Sigmoid colon (tissue), 7 donors: ENCODE measurements around the gene KIF22. TPM values are rescaled to one million over a fixed set of nuclear protein-coding genes. Genes with fewer than 3 reads are reported as not detected.
A peak's percentile ranks its signal among the peaks of the same experiment; 100 is the strongest.

Experiments
- DNase-seq: peaks from one replicate; pipeline ENCODE4 v3.0.0-alpha.2; 2019
- H3K27ac ChIP-seq, 4 donors: fragments of 200-600 bp; sonication (generic); one replicate each; pipeline ENCODE4 v1.5.1; 2016 to 2019; ENCODE audit warnings: mild to moderate bottlenecking in 1 of 4
- H3K27me3 ChIP-seq, 3 donors: fragments of 200-600 bp; sonication (generic); one replicate each; pipeline ENCODE4 v1.5.1; 2019; ENCODE audit warnings: mild to moderate bottlenecking in 1 of 3
- H3K36me3 ChIP-seq, 4 donors: fragments of 200-600 bp; sonication (generic); one replicate each; pipeline ENCODE4 v1.5.1; 2016 to 2019
- H3K4me1 ChIP-seq, 4 donors: fragments of 200-600 bp; sonication (generic); one replicate each; pipeline ENCODE4 v1.5.1; 2017 to 2019
- H3K4me3 ChIP-seq, 4 donors: fragments of 200-600 bp; sonication (generic); one replicate each; pipeline ENCODE4 v1.5.1; 2017 to 2019; ENCODE audit warnings: mild to moderate bottlenecking in 2 of 4, moderate library complexity in 1 of 4
- H3K9me3 ChIP-seq, 4 donors: fragments of 200-600 bp in 3 of 4; sonication (generic) in 3 of 4; one replicate each; pipeline versions ENCODE4 v1.5.1 to v1.6.1; 2013 to 2019
- CTCF ChIP-seq, 4 experiments: fragments of 450-650 bp in 3 of 4; fragments of 200-600 bp in 1 of 4; IDR thresholded peaks; one replicate each; pipeline ENCODE4 v1.5.1; 2016 to 2019; ENCODE audit warnings: antibody characterized with exemption in 4 of 4, mild to moderate bottlenecking in 3 of 4, moderate library complexity in 2 of 4
- EP300 ChIP-seq, 4 donors: sonication (generic); formaldehyde crosslinking; IDR thresholded peaks; one replicate each; pipeline ENCODE4 v1.6.1; 2017; ENCODE audit warnings: antibody characterized with exemption in 4 of 4
- POLR2A ChIP-seq, 2 donors: fragments of 450-650 bp; IDR thresholded peaks; one replicate each; pipeline ENCODE4 v1.6.1; 2016; ENCODE audit warnings: antibody characterized with exemption in 2 of 2, mild to moderate bottlenecking in 2 of 2, moderate library complexity in 2 of 2
- POLR2AphosphoS5 ChIP-seq, 4 donors: sonication (generic); formaldehyde crosslinking; IDR thresholded peaks; one replicate each; pipeline ENCODE4 v1.6.1; 2017; ENCODE audit warnings: antibody characterized with exemption in 4 of 4
- WGBS, 2 donors: extraction: QIAGEN DNeasy Blood & Tissue Kit; methylation state at CpG; one replicate each; pipeline ENCODE4 v1.1.7; 2013; 5-methylcytosine and 5-hydroxymethylcytosine counted together
- intact Hi-C: fragments of 100-400 bp; cut with DNase I; formaldehyde crosslinking; loops from one replicate; pipeline ENCODE4 v1.15.1; 2023
- polyA plus RNA-seq, 3 donors: library from polyadenylated mRNA; stranded (reverse); fragments of 200-250 nt; gene quantifications; one replicate each; pipeline ENCODE4 v1.2.3, GENCODE V29; 2013
- total RNA-seq, 4 donors: library from RNA; depleted of rRNA; stranded (reverse); fragments of >200 nt; gene quantifications; one replicate each; pipeline ENCODE4 v1.1.0, GENCODE V29; 2016
- donor health status: healthy with polysubstance abuse.
- donor health status: Bipolar disorder and iron deficiency.
- donor health status: healthy.

The KIF22 gene
- total and polyA plus RNA-seq, 7 donors: 11.5 to 71.5 (median 16.1) TPM

GRCh38 chr16:29813644-29814562, 23.4 kb downstream of the KIF22 start:
- WGBS, 2 donors: 68 to 77% methylated on average over 24 of the region's 24 CpGs
- peaks cover 0 to 81% (median 72%) of the 10 kb centered on the region in 4 donors for H3K4me1 ChIP-seq
- H3K9me3 ChIP-seq: no peaks in the 10 kb centered on the region
- intact Hi-C loops: loop anchor here (5.0 to 10.0 kb wide), 3 partner anchors 253 to 841 kb away; partner anchors contain the start of genes ALDOA, FBRS, PRR14 and TBX6
- H3K27me3 ChIP-seq: no peaks in the 10 kb centered on the region
- no peak for TF ChIP-seq EP300 (IDR thresholded peaks at IDR 0.05)
- TF ChIP-seq CTCF (IDR thresholded peaks at IDR 0.05): no peak
- no peak for TF ChIP-seq POLR2AphosphoS5 (IDR thresholded peaks at IDR 0.05)
- no peak for TF ChIP-seq POLR2A (IDR thresholded peaks at IDR 0.05)
- H3K36me3 ChIP-seq: peaks cover 0 to 23% (median 6%) of the 10 kb centered on the region in 4 donors
- H3K27ac ChIP-seq: peak overlapping the region; percentile 94 to 97 (median 95)
- no peak for DNase-seq
- H3K4me3 ChIP-seq: peak overlapping the region in 1 of 4 donors; percentile 66

- no peak for DNase-seq
- Histone ChIP-seq H3K9me3 (no peaks in the 10 kb centered on the region), H3K4me3 (no peak overlapping the region), H3K4me1 (peaks cover 0 to 81% (median 71%) of the 10 kb centered on the region in 4 donors), H3K36me3 (peaks cover 0 to 23% (median 4%) of the 10 kb centered on the region in 4 donors), H3K27me3 (no peaks in the 10 kb centered on the region), H3K27ac (peak overlapping the region; percentile 94 to 97 (median 95))
- no peak for TF ChIP-seq CTCF (IDR thresholded peaks at IDR 0.05)
- no peak for TF ChIP-seq POLR2AphosphoS5 (IDR thresholded peaks at IDR 0.05)
- no peak for TF ChIP-seq EP300 (IDR thresholded peaks at IDR 0.05)
- TF ChIP-seq POLR2A (IDR thresholded peaks at IDR 0.05): no peak
- intact Hi-C loops: loop anchor here (5.0 to 10.0 kb wide), 3 partner anchors 253 to 840 kb away; partner anchors contain the start of genes ALDOA, FBRS, PRR14 and TBX6
- WGBS, 2 donors: 78 to 89% methylated on average over 5 of the region's 5 CpGs
Measured at GRCh38 chr16:29814592-29814991, 24.0 kb downstream of the KIF22 start.

GRCh38 chr16:29815032-29815721, 24.6 kb downstream of the KIF22 start:
- WGBS, 2 donors: 4 to 6% methylated on average over 39 of the region's 39 CpGs
- intact Hi-C loops: loop anchor here (5.0 to 10.0 kb wide), 3 partner anchors 157 to 840 kb away; partner anchors contain the start of genes FBRS, PRR14, TAOK2 and TBX6
- peak; percentile 79 for DNase-seq

More at GRCh38 chr16:29815032-29815721, 24.6 kb downstream of the KIF22 start:
- H3K4me1 ChIP-seq: peaks cover 0 to 81% (median 71%) of the 10 kb centered on the region in 4 donors
- H3K4me3 ChIP-seq: peak overlapping the region; percentile 21 to 78 (median 63)
- no peaks in the 10 kb centered on the region for H3K27me3 ChIP-seq
- no peaks in the 10 kb centered on the region for H3K9me3 ChIP-seq
- peak overlapping the region; percentile 94 to 97 (median 95) for H3K27ac ChIP-seq
- peaks cover 0 to 18% (median 4%) of the 10 kb centered on the region in 4 donors for H3K36me3 ChIP-seq
- TF ChIP-seq POLR2AphosphoS5 (IDR thresholded peaks at IDR 0.05) (no peak), EP300 (IDR thresholded peaks at IDR 0.05) (no peak), POLR2A (IDR thresholded peaks at IDR 0.05) (no peak), CTCF (IDR thresholded peaks at IDR 0.05) (no peak)
